ENCODE data around the gene POU2AF1.
"Not testable (repeated sequence)": the region's sequence is repeated elsewhere in the genome, so short reads cannot be mapped to it uniquely, and the experiment has no call there.

The POU2AF1 gene

GRCh38 chr11:111324277-111324720 is 54.8 kb downstream of the POU2AF1 start:
- TF ChIP-seq CTCF (IDR thresholded peaks at IDR 0.05; ENCODE audit: insufficient read depth, missing control alignments) = no peak
- FAIRE-seq (no peak), DNase-seq (ENCODE audit: insufficient read length, low spot score) (no peak)

GRCh38 chr11:111322534-111322933 is 56.5 kb downstream of the POU2AF1 start:
- DNase-seq (ENCODE audit: insufficient read length, low spot score) (no peak), FAIRE-seq (no peak)
- TF ChIP-seq CTCF (IDR thresholded peaks at IDR 0.05; ENCODE audit: insufficient read depth, missing control alignments) = no peak

GRCh38 chr11:111320728-111321568 is 58.1 kb downstream of the POU2AF1 start:
- TF ChIP-seq CTCF (IDR thresholded peaks at IDR 0.05; ENCODE audit: insufficient read depth, missing control alignments) = no peak
- DNase-seq (ENCODE audit: insufficient read length, low spot score) (no peak), FAIRE-seq (no peak)

- not testable (repeated sequence) for FAIRE-seq; DNase-seq (ENCODE audit: insufficient read length, low spot score)
Observed at GRCh38 chr11:111320199-111320598, 58.9 kb downstream of the POU2AF1 start.

GRCh38 chr11:111319296-111319695 is 59.8 kb downstream of the POU2AF1 start:
- no peak for FAIRE-seq
- no peak for DNase-seq (ENCODE audit: insufficient read length, low spot score)
- no peak for TF ChIP-seq CTCF (IDR thresholded peaks at IDR 0.05; ENCODE audit: insufficient read depth, missing control alignments)

GRCh38 chr11:111312076-111312475 is 67.0 kb downstream of the POU2AF1 start:
- FAIRE-seq = no peak
- no peak for TF ChIP-seq CTCF (IDR thresholded peaks at IDR 0.05; ENCODE audit: insufficient read depth, missing control alignments)
- DNase-seq (ENCODE audit: insufficient read length, low spot score) = no peak

- TF ChIP-seq CTCF (IDR thresholded peaks at IDR 0.05; ENCODE audit: insufficient read depth, missing control alignments) = no peak
- FAIRE-seq (no peak), DNase-seq (ENCODE audit: insufficient read length, low spot score) (no peak)
Observed at GRCh38 chr11:111310723-111311122, 68.4 kb downstream of the POU2AF1 start.
